Measurements from ENCODE around the gene LOXL3. TPM values are rescaled to one million over a fixed set of nuclear protein-coding genes. Genes with fewer than 3 reads are reported as not detected.

The LOXL3 gene
- total RNA-seq, 1 donor from 2014 or later: 24.2 TPM

GRCh38 chr2:74503506-74504475 is 50.0 kb downstream of the LOXL3 start:
- TF ChIP-seq CTCF (IDR thresholded peaks at IDR 0.05; ENCODE audit: unreplicated experiment): no peak
- DNase-seq (ENCODE audit: low spot score, unreplicated experiment): no peak
- peak overlapping the region; percentile 77 for H3K4me3 Mint-ChIP-seq (ENCODE audit: low read depth)
- peaks cover 44% of the 10 kb centered on the region for H3K4me1 Mint-ChIP-seq (ENCODE audit: low read depth)
- no peaks in the 10 kb centered on the region for H3K9me3 Mint-ChIP-seq (ENCODE audit: low read depth)
- H3K36me3 Mint-ChIP-seq (ENCODE audit: insufficient read depth): peaks cover 12% of the 10 kb centered on the region
- peaks cover 15% of the 10 kb centered on the region for H3K27me3 Mint-ChIP-seq
- H3K27ac Mint-ChIP-seq: peak overlapping the region; percentile 94

- Mint-ChIP-seq H3K27me3 (peaks cover 20% of the 10 kb centered on the region), H3K9me3 (ENCODE audit: low read depth) (no peaks in the 10 kb centered on the region), H3K4me3 (ENCODE audit: low read depth) (peak overlapping the region; percentile 77), H3K27ac (peak overlapping the region; percentile 94), H3K4me1 (ENCODE audit: low read depth) (peaks cover 42% of the 10 kb centered on the region), H3K36me3 (ENCODE audit: insufficient read depth) (peaks cover 12% of the 10 kb centered on the region)
- no peak for DNase-seq (ENCODE audit: low spot score, unreplicated experiment)
- TF ChIP-seq CTCF (IDR thresholded peaks at IDR 0.05; ENCODE audit: unreplicated experiment): peak; percentile 38
These were observed 50.8 kb downstream of the LOXL3 start for GRCh38 chr2:74502720-74503505.

- Mint-ChIP-seq H3K27ac (peak overlapping the region; percentile 94), H3K9me3 (ENCODE audit: low read depth) (no peaks in the 10 kb centered on the region)
These were observed 51.5 kb downstream of the LOXL3 start for GRCh38 chr2:74502147-74502719.

GRCh38 chr2:74501335-74502071 is 52.2 kb downstream of the LOXL3 start:
- TF ChIP-seq CTCF (IDR thresholded peaks at IDR 0.05; ENCODE audit: unreplicated experiment): no peak
- Mint-ChIP-seq H3K27me3 (peaks cover 24% of the 10 kb centered on the region), H3K4me3 (ENCODE audit: low read depth) (peak overlapping the region; percentile 77), H3K36me3 (ENCODE audit: insufficient read depth) (peaks cover 12% of the 10 kb centered on the region), H3K27ac (peak overlapping the region; percentile 94), H3K4me1 (ENCODE audit: low read depth) (peaks cover 38% of the 10 kb centered on the region), H3K9me3 (ENCODE audit: low read depth) (no peaks in the 10 kb centered on the region)
- DNase-seq (ENCODE audit: low spot score, unreplicated experiment): no peak

More at GRCh38 chr2:74502147-74502719, 51.5 kb downstream of the LOXL3 start:
- no peak for TF ChIP-seq CTCF (IDR thresholded peaks at IDR 0.05; ENCODE audit: unreplicated experiment)
- peaks cover 44% of the 10 kb centered on the region for H3K4me1 Mint-ChIP-seq (ENCODE audit: low read depth)
- H3K4me3 Mint-ChIP-seq (ENCODE audit: low read depth): peak overlapping the region; percentile 77
- DNase-seq (ENCODE audit: low spot score, unreplicated experiment): no peak
- peaks cover 23% of the 10 kb centered on the region for H3K27me3 Mint-ChIP-seq
- H3K36me3 Mint-ChIP-seq (ENCODE audit: insufficient read depth): peaks cover 12% of the 10 kb centered on the region
